Mammary epithelial cell (primary cell): Measurements from ENCODE around the gene PLCH1.

Experiments used
- CTCF ChIP-seq, 2 donors: IDR thresholded peaks in 1 of 2; conservative IDR thresholded peaks in 1 of 2; 2 replicates each; pipeline ENCODE4 v1.5.1; 2011 to 2012; ENCODE audit warnings: inconsistent platforms in 2 of 2, low read length in 2 of 2, mild to moderate bottlenecking in 2 of 2, control low read depth in 1 of 2, low read depth in 1 of 2; ENCODE audit not compliant: insufficient read depth in 1 of 2; ENCODE audit errors: extremely low read depth in 1 of 2
- EZH2 ChIP-seq: IDR thresholded peaks from 2 replicates; pipeline ENCODE4 v1.6.1; 2012; ENCODE audit warnings: low read length, inconsistent platforms, borderline replicate concordance

DNA sequence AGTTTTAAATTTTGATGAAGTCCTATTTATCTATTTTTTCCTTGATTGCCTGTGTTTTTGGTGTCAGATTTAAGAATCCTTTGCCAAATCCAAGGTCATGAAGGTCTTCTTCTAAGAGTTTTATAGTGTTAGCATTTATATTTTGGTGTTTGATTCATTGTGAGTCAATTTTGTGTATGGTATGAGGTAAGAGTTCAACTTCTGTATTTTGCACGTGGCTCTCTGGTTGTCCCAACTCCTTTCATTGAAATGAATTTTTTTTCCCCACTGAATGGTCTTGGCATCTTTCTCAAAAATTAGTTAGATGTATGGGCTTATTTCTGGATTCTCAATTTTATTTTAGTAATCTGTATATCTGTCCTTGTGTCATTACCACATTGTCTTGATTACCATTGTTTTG, 394.3 kb downstream of the PLCH1 start:
- TF ChIP-seq CTCF (conservative IDR thresholded peaks at IDR 0.05 in 1 of 2, IDR thresholded peaks at IDR 0.05 in 1 of 2; ENCODE audit: extremely low read depth in 1 of 2, insufficient read depth in 1 of 2, low read depth in 1 of 2, low read length in 2 of 2) (no peak), EZH2 (no peak)
